Measurements from ENCODE around the gene ZNF564.

GRCh38 chr19:12526542-12526941, 24.7 kb downstream of the ZNF564 start:
- no peak for TF ChIP-seq CTCF (IDR thresholded peaks at IDR 0.05; ENCODE audit: control extremely low read depth in 1 of 3, insufficient read depth in 1 of 3, low read depth in 1 of 3, low read length in 3 of 3)
- TF ChIP-seq CHD2 (IDR thresholded peaks at IDR 0.05; ENCODE audit: low read length) = no peak
- TF ChIP-seq EGR1 (IDR thresholded peaks at IDR 0.05; ENCODE audit: borderline replicate concordance, low read depth, low read length) = no peak
- no peak for TF ChIP-seq SP1 (IDR thresholded peaks at IDR 0.05; ENCODE audit: low read depth, low read length)
- TF ChIP-seq POLR2A (IDR thresholded peaks at IDR 0.05; ENCODE audit: control extremely low read depth in 1 of 2, low read depth in 2 of 2, low read length in 2 of 2) = no peak
- TF ChIP-seq BCL11A (IDR thresholded peaks at IDR 0.05; ENCODE audit: low read depth in 2 of 2, low read length in 2 of 2) = no peak
